ENCODE measurements around the gene PLCH1. TPM values are rescaled to one million over a fixed set of nuclear protein-coding genes. Genes with fewer than 3 reads are reported as not detected.
A peak's percentile ranks its signal among the peaks of the same experiment; 100 is the strongest.

The PLCH1 gene
- total RNA-seq, 3 donors from 2014 or later: 4.2 to 13.2 (median 10.2) TPM

DNA sequence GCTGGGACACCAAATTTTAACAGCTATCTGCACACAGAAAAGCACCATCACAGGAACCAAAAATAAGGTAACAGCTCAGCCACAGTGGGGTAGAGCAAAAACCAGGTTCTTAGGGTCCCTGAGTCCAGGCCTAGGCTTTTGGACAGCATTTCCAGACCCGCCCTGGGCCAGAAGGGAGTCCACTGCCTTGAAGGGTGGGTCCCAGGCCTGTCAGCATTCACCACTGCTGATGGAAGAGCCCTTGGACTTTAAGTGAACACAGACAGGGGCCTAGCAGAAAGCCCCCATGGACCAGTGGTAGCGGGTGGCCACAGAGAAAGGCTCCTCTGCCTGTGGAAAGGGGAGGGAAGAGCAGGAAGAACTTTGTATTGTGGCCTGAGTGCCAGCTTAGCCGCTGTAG lies 56.4 kb downstream of the PLCH1 start:
- TF ChIP-seq, protein P1, sequence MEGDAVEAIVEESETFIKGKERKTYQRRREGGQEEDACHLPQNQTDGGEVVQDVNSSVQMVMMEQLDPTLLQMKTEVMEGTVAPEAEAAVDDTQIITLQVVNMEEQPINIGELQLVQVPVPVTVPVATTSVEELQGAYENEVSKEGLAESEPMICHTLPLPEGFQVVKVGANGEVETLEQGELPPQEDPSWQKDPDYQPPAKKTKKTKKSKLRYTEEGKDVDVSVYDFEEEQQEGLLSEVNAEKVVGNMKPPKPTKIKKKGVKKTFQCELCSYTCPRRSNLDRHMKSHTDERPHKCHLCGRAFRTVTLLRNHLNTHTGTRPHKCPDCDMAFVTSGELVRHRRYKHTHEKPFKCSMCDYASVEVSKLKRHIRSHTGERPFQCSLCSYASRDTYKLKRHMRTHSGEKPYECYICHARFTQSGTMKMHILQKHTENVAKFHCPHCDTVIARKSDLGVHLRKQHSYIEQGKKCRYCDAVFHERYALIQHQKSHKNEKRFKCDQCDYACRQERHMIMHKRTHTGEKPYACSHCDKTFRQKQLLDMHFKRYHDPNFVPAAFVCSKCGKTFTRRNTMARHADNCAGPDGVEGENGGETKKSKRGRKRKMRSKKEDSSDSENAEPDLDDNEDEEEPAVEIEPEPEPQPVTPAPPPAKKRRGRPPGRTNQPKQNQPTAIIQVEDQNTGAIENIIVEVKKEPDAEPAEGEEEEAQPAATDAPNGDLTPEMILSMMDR (IDR thresholded peaks at IDR 0.05): no peak
- intact Hi-C loops (cut with DNase I, micrococcal nuclease): no loop called here
- H3K9me3 ChIP-seq: no peaks in the 10 kb centered on the region
- no peak overlapping the region for H3K4me3 ChIP-seq
- no peaks in the 10 kb centered on the region for H3K4me1 ChIP-seq (ENCODE audit: low read depth)
- H3K36me3 ChIP-seq (ENCODE audit: low read depth): no peaks in the 10 kb centered on the region
- no peak for DNase-seq
- ATAC-seq: no peak

DNA sequence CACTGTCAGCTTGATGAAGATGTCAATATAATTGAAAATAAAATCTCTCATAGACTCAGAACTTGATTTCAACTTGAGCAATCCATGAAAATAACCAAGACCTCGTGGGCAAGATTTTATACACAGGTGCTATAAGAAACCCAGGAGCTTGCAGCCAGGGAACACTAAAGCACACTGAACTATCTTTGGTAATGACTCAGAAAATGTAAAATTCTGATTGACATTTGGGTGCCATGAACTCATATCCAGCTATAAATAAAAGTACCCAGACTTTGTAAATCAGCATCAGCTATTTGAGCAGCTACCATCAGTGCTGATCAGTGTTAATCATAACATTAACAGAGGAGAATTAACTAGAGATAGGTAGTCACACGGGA lies 61.5 kb downstream of the PLCH1 start:
- no peaks in the 10 kb centered on the region for H3K4me1 ChIP-seq (ENCODE audit: low read depth)
- no peak for ATAC-seq
- no peak for DNase-seq
- intact Hi-C loops (cut with DNase I, micrococcal nuclease): no loop called here
- no peaks in the 10 kb centered on the region for H3K36me3 ChIP-seq (ENCODE audit: low read depth)
- TF ChIP-seq, protein P1 (IDR thresholded peaks at IDR 0.05): no peak
- no peak overlapping the region for H3K4me3 ChIP-seq
- H3K9me3 ChIP-seq: no peaks in the 10 kb centered on the region

DNA sequence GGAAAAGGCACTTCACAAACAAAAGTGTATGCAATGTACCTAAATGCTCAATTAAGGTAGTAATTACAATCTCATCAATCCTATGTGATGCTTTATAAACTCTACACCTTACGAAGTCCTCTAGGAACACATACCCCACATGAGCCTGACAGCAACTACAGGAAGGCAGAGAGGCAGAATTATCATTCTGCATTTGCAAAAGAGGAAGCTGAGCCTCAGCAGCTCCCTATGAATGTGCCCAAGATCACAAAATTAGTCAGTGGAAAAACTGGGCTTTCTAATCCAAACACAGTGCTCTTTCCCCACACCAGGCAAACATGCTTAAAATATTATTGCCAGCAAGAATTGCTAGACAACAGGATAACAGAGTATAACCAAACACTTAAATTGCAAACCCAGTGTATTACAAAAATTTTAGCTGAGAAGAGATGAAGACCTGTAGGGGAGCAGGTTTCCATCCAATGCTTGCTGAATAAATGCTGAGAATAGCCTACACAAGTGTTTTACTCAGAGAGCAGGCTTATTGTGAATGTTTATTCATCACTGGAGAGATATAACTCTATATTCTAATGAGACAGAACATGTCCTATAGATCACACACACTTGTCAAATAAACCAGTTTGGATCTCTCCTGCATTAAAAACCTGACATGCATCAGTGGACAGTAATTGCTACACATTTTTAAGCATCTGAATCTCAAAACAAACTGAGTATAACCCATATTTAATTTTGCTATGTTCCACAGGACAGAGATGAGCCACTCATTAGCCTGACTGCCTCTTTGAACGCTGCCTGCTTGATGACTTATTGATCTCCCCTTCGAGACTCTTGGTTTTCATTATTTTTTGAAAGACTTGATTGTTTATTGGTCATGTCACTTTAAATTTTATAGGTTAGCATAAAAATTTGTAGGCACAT lies 62.2 kb downstream of the PLCH1 start:
- intact Hi-C loops (cut with DNase I, micrococcal nuclease): no loop called here
- ATAC-seq: no peak
- no peak overlapping the region for H3K4me3 ChIP-seq
- H3K9me3 ChIP-seq: no peaks in the 10 kb centered on the region
- H3K36me3 ChIP-seq (ENCODE audit: low read depth): no peaks in the 10 kb centered on the region
- no peaks in the 10 kb centered on the region for H3K4me1 ChIP-seq (ENCODE audit: low read depth)
- DNase-seq: no peak
- TF ChIP-seq, protein P1 (IDR thresholded peaks at IDR 0.05): no peak

DNA sequence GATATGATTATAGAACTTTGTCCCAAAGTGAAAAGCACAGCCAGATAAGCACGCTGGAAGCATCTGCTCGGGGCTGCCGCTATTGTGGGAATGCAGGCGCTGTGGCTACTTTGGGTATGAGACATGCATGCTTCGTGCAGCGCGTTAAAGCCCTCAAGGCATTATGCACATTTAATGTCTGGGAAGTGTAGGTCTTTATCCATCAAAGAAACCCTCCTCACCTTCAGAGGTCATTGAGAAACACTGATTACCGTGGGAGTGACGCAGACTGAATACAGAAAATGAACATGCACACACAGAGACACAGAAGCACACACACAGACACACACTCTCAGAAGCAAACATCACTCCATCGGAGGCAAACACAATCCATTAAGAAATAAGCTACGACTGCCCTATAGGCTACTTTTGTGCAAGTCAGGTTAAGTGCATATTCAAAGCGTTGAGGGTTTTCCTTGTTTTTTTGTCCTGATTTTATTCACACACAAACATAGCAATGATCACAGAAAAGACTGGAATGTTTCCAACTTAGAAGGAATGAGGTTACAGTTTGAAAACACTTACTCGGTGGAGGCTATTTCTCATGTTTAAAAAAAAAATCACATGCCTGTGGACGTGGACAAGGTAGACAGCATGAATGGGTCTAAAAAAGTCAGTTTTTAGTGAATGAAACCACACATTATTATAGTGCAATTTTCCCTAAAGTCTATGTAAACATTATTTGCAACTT lies 68.5 kb downstream of the PLCH1 start:
- intact Hi-C loops (cut with DNase I, micrococcal nuclease): no loop called here
- no peak overlapping the region for H3K4me3 ChIP-seq
- DNase-seq (peak in 1 of 3 donors; percentile 14), ATAC-seq (no peak)
- no peaks in the 10 kb centered on the region for H3K9me3 ChIP-seq
- no peaks in the 10 kb centered on the region for H3K36me3 ChIP-seq (ENCODE audit: low read depth)
- TF ChIP-seq, protein P1 (IDR thresholded peaks at IDR 0.05): no peak
- no peaks in the 10 kb centered on the region for H3K4me1 ChIP-seq (ENCODE audit: low read depth)

DNA sequence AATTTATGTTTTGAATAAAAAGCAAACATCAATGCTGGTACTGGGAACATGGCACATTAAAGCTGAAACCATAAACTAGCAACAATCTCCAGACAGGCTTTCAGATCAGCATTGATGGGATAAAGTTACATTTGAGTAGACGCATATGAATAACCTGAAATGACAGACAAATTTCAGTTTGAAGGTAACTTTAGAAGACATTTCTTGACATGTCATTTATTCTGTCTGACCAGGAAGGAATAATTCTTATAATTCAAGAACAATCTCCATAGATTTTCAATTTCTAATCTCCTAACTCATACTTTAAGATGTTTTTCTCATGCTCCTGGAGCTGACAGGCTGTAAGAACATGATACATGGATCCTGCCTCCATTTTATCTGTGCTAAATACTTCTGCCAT lies 69.8 kb downstream of the PLCH1 start:
- H3K9me3 ChIP-seq: no peaks in the 10 kb centered on the region
- intact Hi-C loops (cut with DNase I, micrococcal nuclease): no loop called here
- H3K4me1 ChIP-seq (ENCODE audit: low read depth): no peaks in the 10 kb centered on the region
- ATAC-seq (no peak), DNase-seq (no peak)
- H3K36me3 ChIP-seq (ENCODE audit: low read depth): no peaks in the 10 kb centered on the region
- TF ChIP-seq, protein P1 (IDR thresholded peaks at IDR 0.05): no peak
- no peak overlapping the region for H3K4me3 ChIP-seq

Data from mucosa of descending colon (tissue), 3 donors.